GM23248 (cell line): ENCODE results near the gene MIA2. TPM values are rescaled to one million over a fixed set of nuclear protein-coding genes. Genes with fewer than 3 reads are reported as not detected.
"Not testable (repeated sequence)": the region's sequence is repeated elsewhere in the genome, so short reads cannot be mapped to it uniquely, and the experiment has no call there.

Experiments used
- DNase-seq: peaks from one replicate; pipeline ENCODE4 v3.0.0-alpha.2; 2015
- H2AFZ ChIP-seq: fragments of 200-600 bp; sonication (generic); 2 replicates; pipeline ENCODE4 v1.6.1; 2016; ENCODE audit warnings: antibody characterized with exemption
- H3F3A ChIP-seq: fragments of 200-600 bp; sonication (generic); 2 replicates; pipeline ENCODE4 v1.6.1; 2016; ENCODE audit warnings: mild to moderate bottlenecking, antibody characterized with exemption, mixed run types; ENCODE audit not compliant: insufficient read depth
- H3K27ac ChIP-seq: fragments of 200-600 bp; sonication (generic); 2 replicates; pipeline ENCODE4 v1.5.1; 2016; ENCODE audit warnings: mild to moderate bottlenecking
- H3K27me3 ChIP-seq: fragments of 200-600 bp; sonication (generic); replicated peaks from 2 replicates; pipeline ENCODE4 v1.6.1; 2016; ENCODE audit warnings: mild to moderate bottlenecking; ENCODE audit not compliant: insufficient read depth
- H3K36me3 ChIP-seq: fragments of 200-600 bp; sonication (generic); 2 replicates; pipeline ENCODE4 v1.6.1; 2016; ENCODE audit warnings: low read depth, mild to moderate bottlenecking
- H3K4me1 ChIP-seq: fragments of 200-600 bp; sonication (generic); 2 replicates; pipeline ENCODE4 v1.6.1; 2016; ENCODE audit warnings: mild to moderate bottlenecking; ENCODE audit not compliant: insufficient read depth
- H3K4me2 ChIP-seq: fragments of 200-600 bp; sonication (generic); one replicate; pipeline ENCODE4 v1.6.1; 2016; ENCODE audit warnings: mild to moderate bottlenecking; ENCODE audit not compliant: unreplicated experiment
- H3K4me3 ChIP-seq: fragments of 200-600 bp; sonication (generic); 2 replicates; pipeline ENCODE4 v1.5.1; 2016; ENCODE audit warnings: mild to moderate bottlenecking
- H3K79me2 ChIP-seq: fragments of 200-600 bp; sonication (generic); 2 replicates; pipeline ENCODE4 v1.6.1; 2016; ENCODE audit warnings: mild to moderate bottlenecking; ENCODE audit not compliant: insufficient read depth
- H3K9ac ChIP-seq: fragments of 200-600 bp; sonication (generic); 2 replicates; pipeline ENCODE4 v1.6.1; 2016; ENCODE audit warnings: mild to moderate bottlenecking
- H3K9me2 ChIP-seq: fragments of 200-600 bp; sonication (generic); 2 replicates; pipeline ENCODE4 v1.6.1; 2016; ENCODE audit warnings: mixed run types, mild to moderate bottlenecking, moderate library complexity; ENCODE audit not compliant: insufficient read depth
- H3K9me3 ChIP-seq: fragments of 200-600 bp; sonication (generic); one replicate; pipeline ENCODE4 v1.6.1; 2017; ENCODE audit warnings: low read depth
- H4K20me1 ChIP-seq: fragments of 200-600 bp; sonication (generic); 2 replicates; pipeline ENCODE4 v1.6.0; 2016; ENCODE audit not compliant: insufficient read depth
- EZH2 ChIP-seq: fragments of 200-600 bp; sonication (generic); IDR thresholded peaks from 2 replicates; pipeline ENCODE4 v1.6.1; 2018; ENCODE audit warnings: antibody characterized with exemption, mild to moderate bottlenecking; ENCODE audit not compliant: insufficient read depth, poor library complexity, severe bottlenecking
- EZH2phosphoT487 ChIP-seq: fragments of 200-600 bp; sonication (generic); IDR thresholded peaks from 2 replicates; pipeline ENCODE4 v1.6.1; 2018; ENCODE audit warnings: antibody characterized with exemption, moderate library complexity, mild to moderate bottlenecking, low read depth; ENCODE audit not compliant: insufficient read depth
- WGBS, 2 experiments: methylation state at CpG; one replicate each; pipeline ENCODE4 v1.1.6; 2015 to 2017; ENCODE audit warnings: low lambda C conversion rate in 2 of 2, low coverage in 1 of 2; ENCODE audit errors: missing lambda C conversion rate in 2 of 2; 5-methylcytosine and 5-hydroxymethylcytosine counted together
- in situ Hi-C: fragments of 300-500 bp; cut with MboI; formaldehyde crosslinking; loops from 2 replicates; pipeline ENCODE4 v1.15.0; 2020
- polyA plus RNA-seq: library from polyadenylated mRNA; unstranded; fragments of >200 nt; fragmentation: Nextera tagmentation; extraction: Ambion mirVana; gene quantifications from 2 replicates; pipeline ENCODE4 v1.2.1, GENCODE V29; 2016
- total RNA-seq: library from RNA; depleted of rRNA; stranded (reverse); fragments of >200 nt; shearing (Covaris generic); gene quantifications from 2 replicates; pipeline ENCODE4 v1.2.3, GENCODE V29; 2014

MIA2 gene
- total and polyA plus RNA-seq, 2 experiments from 2014 or later = 16.2 to 21.4 TPM

- Histone ChIP-seq H3K4me1 (peaks cover 32% of the 10 kb centered on the region), H3F3A (peaks cover 12% of the 10 kb centered on the region; the same call in 1 of the 2 replicates), H3K27me3 (no peaks in the 10 kb centered on the region), H3K36me3 (no peaks in the 10 kb centered on the region), H3K9me2 (no peaks in the 10 kb centered on the region), H3K9me3 (no peaks in the 10 kb centered on the region), H2AFZ (no peak overlapping the region), H3K9ac (no peak overlapping the region), H4K20me1 (no peaks in the 10 kb centered on the region), H3K27ac (no peak overlapping the region), H3K79me2 (no peaks in the 10 kb centered on the region), H3K4me3 (no peak overlapping the region), H3K4me2 (no peak overlapping the region)
- peak; percentile 40 for DNase-seq
- in situ Hi-C loops = no loop called here
- 51 to 56% methylated on average over 5 of the region's 5 CpGs for WGBS, 2 experiments
- TF ChIP-seq EZH2phosphoT487 (no peak), EZH2 (no peak)
These were observed 3.2 kb upstream of the MIA2 start for GRCh38 chr14:39230416-39231035.

- peak; percentile 45 for DNase-seq
- H3K4me1 ChIP-seq = peaks cover 32% of the 10 kb centered on the region
- in situ Hi-C loops = not testable (repeated sequence)
These were observed 1.8 kb upstream of the MIA2 start for GRCh38 chr14:39231751-39232553.

DNA sequence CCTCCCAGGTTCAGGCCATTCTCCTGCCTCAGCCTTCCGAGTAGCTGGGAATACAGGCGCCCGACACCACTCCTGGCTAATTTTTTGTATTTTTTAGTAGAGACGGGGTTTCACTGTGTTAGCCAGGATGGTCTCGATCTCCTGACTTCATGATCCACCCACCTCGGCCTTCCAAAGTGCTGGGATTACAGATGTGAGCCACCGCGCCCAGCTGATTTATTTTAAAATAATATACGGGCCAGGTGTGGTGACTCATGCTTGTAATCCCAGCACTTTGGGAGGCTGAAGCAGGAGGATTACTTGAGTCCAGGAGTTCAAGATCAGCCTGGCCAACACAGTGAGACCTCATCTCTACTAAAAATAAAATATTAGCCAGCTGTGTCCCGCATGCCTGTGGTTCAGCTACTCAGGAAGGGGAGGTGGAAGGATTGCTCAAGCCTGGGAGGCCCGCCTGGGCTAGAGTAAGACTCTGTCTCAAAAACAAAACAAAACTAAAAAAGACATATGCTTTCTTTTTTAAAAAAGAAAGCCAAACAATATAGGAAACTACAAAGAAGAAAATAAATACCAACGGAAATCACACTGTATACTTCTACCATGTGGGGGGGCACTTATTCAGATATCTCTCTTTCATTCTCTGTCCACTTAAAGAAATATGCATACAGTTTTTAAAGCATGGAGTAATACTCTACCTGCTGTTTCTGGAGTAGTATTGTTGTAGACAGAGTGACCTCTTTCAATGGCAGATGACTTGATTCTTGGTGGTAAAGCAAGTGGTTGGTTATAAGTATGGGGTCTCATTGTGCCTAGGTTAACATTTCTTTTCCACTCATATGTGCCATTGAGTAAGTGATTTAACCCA is 930 bp upstream of the MIA2 start:
- Histone ChIP-seq H3K36me3 (no peaks in the 10 kb centered on the region), H3K4me2 (peak overlapping the region; percentile 61), H3K9me2 (no peaks in the 10 kb centered on the region), H4K20me1 (no peaks in the 10 kb centered on the region), H3K9ac (peak overlapping the region; percentile 31; the same call in 1 of the 2 replicates), H3K79me2 (no peaks in the 10 kb centered on the region), H2AFZ (peak overlapping the region; percentile 72), H3K9me3 (no peaks in the 10 kb centered on the region), H3K4me1 (peaks cover 32% of the 10 kb centered on the region), H3K27me3 (no peaks in the 10 kb centered on the region), H3K27ac (peak overlapping the region; percentile 51), H3F3A (peaks cover 12% of the 10 kb centered on the region; the same call in 1 of the 2 replicates), H3K4me3 (peak overlapping the region; percentile 31)
- peak; percentile 81 for DNase-seq
- WGBS, 2 experiments = 73 to 74% methylated on average over 12 of the region's 12 CpGs
- in situ Hi-C loops = no loop called here
- TF ChIP-seq EZH2phosphoT487 (no peak), EZH2 (no peak)

More at GRCh38 chr14:39231751-39232553, 1.8 kb upstream of the MIA2 start:
- Histone ChIP-seq H2AFZ (0 out of 2 replicates have a peak overlapping the region, but pooled peaks have one; percentile 9), H3F3A (peaks cover 12% of the 10 kb centered on the region; the same call in 1 of the 2 replicates)
- not testable (repeated sequence) for H3K9me3 ChIP-seq, H4K20me1 ChIP-seq, H3K27ac ChIP-seq, H3K9ac ChIP-seq, H3K9me2 ChIP-seq, H3K4me3 ChIP-seq, H3K36me3 ChIP-seq, H3K27me3 ChIP-seq, H3K79me2 ChIP-seq, H3K4me2 ChIP-seq
- WGBS, 2 experiments = 93 to 96% methylated on average over 11 of the region's 11 CpGs

DNA sequence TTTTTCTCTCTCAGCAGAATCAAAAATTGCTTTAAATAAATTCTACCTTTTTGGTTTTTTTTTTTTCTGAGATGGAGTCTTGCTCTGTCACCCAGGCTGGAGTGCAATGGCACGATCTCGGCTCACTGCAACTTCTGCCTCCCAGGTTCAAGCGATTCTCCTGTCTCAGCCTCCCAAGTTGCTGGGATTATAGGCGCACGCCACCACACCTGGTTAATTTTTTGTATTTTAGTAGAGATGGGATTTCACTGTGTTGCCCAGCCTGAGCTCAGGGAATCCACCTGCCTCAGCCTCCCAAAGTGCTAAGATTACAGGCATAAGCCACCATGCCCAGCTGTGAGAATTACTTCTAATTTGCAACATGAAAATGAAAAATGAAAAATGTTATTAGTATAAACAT is 1.3 kb downstream of the MIA2 start:
- 95 to 98% methylated on average over 5 of the region's 5 CpGs for WGBS, 2 experiments
- H3K9me3 ChIP-seq, DNase-seq, H3K36me3 ChIP-seq, H4K20me1 ChIP-seq, in situ Hi-C loops, H3K27me3 ChIP-seq, H2AFZ ChIP-seq, H3K9me2 ChIP-seq, H3K27ac ChIP-seq, H3K9ac ChIP-seq, H3K4me3 ChIP-seq, H3K4me2 ChIP-seq, H3K79me2 ChIP-seq, H3F3A ChIP-seq: not testable (repeated sequence)
- H3K4me1 ChIP-seq = peaks cover 19% of the 10 kb centered on the region

DNA sequence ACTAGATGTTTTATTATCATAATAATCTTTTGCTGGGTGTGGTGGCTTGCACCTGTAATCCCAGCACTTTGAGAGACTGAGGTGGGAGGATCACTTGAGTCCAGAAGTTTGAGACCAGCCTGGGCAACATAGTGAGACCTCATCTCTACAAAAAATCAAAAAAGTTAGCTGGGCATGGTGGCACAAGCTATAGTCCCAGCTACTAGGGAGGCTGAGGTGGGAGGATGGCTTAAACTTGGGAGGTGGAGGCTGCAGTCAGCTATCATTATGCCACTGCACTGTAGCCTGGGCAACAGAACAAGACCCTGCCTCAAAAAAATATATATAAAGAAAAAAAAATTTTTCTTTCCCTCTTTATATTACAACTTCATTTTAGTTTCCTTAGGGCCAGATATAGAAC is 1.8 kb downstream of the MIA2 start:
- H3K4me2 ChIP-seq, H3K79me2 ChIP-seq, H3K9me3 ChIP-seq, DNase-seq, H2AFZ ChIP-seq, H3K36me3 ChIP-seq, H3K27ac ChIP-seq, H3K27me3 ChIP-seq, H4K20me1 ChIP-seq, H3F3A ChIP-seq, H3K4me3 ChIP-seq, H3K9ac ChIP-seq, in situ Hi-C loops, H3K9me2 ChIP-seq: not testable (repeated sequence)
- peaks cover 19% of the 10 kb centered on the region for H3K4me1 ChIP-seq
